ENCODE results near the gene TTC7B.

TTC7B gene

DNA sequence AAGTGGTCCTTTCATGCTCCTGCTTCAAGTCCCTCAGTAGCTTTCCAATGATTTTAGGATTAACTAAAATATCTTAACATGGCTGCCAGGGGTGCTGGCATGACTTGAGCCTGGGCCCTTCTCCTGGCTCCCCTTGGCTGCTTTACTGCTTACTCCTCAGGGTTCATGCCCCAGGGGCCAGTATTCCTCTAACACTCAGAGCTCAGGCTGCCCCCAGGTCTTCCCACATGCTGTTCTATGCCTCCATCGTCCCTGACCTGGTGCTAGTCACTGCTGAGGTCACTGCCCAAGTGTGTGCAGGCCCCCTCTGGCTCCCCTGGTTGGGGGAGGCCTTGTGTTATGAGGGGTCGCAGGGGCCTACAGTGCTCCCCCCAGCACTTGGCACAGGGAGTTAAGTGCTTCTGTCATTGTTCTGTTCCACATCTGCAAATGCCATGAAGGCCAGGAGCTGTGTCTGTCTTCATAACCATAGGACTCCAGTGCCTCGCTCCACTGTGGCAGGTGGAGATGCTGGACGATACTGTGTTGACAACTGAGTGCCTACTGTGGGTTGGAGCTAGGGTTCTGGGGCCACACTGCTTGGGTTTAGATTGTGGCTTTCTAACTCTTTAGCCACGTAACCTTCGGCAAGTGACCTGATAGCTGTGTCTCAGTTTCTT lies 228.8 kb downstream of the TTC7B start:
- no peak for FAIRE-seq

DNA sequence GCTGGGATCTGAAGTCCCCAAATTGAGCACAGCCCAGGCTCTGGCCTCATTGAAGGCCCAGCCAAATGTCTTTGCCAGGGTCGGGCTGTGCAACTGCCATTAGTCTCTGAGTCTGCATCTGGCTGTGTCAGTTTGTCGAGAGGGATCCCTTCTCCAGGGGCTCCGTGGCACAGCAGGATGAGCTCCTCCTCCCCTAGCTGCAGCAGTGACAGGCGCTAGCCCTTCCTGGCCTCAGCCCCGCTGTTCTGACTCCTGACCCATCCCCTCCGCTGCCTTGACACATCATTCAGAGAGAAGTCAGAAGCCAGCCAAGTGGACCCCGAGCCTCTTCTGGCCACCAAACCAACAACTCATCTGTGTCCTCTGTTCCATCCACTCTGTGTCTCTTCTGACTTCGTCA lies 231.1 kb downstream of the TTC7B start:
- no peak for FAIRE-seq

DNA sequence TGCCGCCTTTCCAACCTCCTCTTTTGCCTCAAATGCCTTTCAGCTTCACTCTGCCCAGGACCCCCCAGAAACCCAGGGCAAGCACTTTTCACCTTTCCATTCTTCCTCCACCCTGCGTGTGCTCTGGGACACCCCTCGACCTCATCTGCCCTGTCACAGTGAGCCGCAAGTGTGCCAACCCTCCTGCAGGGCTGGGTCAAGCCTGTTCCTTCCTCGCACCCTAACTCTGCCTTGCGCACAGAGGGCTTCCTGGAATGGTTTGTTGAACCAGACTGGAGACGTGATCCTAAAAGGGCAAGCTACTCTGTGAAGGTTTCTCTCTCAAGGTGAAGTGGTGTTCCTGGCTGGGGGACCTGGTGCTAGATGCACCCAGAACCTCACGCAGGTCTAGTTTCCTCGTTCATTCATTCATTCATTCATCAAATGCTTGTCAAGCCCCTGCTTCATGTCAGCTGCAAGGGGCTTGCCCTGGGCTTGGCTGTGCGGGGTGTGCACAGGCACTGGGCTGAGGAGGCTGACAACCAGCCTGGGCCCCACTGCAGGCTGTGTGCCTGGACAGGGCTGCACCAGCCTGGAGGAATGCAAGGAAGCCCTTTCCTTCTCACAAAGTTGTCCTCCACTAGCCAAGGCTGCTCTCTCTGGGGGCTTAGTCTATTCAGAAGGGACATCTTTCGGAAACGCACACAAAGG lies 232.2 kb downstream of the TTC7B start:
- no peak for FAIRE-seq

DNA sequence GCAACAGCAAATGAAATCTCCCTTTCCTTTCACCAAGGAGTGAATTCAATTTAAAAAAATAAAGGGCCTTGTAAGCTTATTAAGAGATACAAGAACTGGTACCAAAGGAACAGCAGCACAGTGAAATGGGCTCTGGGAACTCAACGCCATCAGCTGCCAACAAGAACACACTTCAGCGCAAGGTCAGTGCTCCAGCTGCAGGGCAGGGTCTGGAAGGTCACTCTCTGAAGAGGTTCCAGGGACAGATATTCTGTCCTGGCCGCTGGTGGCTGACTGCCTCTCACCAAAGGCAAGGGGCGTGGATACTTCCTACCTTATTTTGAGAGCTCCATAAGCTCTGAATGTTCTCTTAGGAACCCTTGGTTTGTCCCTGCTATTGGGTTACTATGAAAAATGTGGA lies 232.8 kb downstream of the TTC7B start:
- FAIRE-seq = no peak

DNA sequence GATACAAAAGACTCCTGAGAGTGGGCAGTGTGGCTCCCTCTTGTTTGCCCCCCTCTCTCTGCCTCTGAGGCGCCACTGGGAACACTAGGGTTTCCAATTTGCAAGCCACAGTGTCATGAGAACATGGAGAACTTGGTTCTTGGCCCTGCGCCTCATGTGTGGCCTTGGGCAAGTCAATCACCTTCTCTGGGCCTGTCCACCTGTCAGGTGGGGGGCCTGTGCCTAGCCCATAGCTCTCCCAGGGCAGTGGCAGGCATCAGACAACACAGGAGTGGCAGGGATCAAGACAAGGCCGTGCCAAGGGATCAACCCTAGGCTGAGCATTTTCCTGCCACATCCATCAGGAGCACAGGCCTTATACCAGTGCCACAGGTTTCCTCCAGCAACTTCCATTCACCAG lies 234.1 kb downstream of the TTC7B start:
- no peak for FAIRE-seq

DNA sequence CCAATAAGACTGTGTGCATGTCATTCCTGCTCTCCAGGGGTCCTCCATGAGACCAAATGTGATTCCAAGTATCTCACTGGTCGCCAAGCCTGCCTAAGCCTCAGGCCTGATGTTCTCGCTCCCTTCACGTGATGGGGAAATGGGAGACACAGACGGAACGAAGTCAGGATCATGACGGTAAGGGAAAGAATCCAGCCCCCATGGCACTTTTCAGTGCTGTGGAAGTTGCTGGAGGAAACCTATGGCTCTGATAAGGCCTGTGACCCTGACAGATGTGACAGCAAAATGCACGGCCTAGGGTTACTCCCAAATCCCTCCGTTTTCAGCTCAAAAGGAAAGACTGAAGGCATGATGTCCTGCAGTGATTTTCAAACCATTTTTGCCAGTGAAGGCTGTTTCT lies 234.5 kb downstream of the TTC7B start:
- FAIRE-seq = no peak

DNA sequence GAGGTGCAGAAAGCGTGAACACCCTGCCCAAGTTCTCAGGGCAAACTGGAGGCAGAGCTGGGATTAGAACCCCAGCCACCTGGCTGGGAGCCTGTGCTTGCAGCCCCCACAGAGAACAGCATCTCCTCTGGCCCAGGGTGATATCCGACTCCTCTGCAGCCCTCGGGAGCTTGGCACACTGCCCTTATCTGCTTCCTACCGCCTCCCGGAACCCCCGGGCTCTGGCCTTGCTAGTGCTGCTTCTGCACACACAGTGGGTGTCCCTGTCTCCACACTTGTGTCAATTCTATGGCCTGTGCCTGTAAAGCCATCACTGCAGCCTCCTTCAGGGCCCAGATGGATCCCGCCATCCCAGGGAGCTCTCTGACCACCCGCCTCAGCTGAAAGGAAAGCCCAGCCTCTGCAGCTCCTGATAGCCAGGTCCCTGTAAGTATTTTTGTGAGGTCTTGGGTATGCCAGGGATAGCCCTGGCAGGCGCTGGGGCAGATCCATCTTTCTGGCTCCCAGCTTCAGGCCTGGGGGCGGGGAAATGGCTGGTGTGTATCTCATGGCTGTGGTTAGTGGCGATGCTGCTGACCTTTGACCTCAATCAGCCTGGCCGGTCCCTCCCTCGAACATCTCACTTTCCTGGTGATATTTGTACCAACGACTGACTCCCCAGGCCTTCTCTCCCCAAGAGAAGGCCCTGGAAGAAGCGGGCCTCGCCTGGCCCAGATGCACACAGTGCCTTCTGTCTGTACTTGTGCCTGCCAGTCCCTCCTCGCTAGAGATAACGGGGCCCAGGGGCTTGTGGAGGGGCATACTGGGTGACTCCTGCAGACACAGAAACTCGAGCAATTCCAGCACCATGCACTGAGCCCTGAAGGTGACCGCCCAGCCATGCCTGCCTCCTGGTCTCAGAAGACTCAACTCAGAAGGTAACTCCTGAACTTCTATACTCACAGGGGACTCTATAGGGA lies 235.6 kb downstream of the TTC7B start:
- no peak for FAIRE-seq

DNA sequence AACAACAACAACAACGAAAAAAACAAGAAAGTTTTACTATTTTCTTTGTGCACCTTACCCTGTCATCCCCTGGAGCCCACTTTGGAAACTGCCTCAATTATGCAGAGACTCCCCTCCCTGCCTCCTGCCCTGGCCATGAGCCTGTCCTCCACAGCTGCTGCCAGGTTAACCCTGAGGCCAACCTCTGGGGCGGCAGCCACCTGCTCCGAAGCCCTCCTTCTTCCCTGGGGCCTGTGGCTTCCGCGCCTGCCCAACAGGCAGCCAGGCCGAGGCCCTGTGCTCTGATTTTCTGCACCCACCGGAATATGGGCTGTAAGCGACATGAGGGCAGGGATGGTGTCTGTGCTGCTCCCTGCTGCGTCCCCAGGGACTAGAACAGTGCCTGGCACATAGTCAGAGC lies 236.4 kb downstream of the TTC7B start:
- FAIRE-seq = no peak

DNA sequence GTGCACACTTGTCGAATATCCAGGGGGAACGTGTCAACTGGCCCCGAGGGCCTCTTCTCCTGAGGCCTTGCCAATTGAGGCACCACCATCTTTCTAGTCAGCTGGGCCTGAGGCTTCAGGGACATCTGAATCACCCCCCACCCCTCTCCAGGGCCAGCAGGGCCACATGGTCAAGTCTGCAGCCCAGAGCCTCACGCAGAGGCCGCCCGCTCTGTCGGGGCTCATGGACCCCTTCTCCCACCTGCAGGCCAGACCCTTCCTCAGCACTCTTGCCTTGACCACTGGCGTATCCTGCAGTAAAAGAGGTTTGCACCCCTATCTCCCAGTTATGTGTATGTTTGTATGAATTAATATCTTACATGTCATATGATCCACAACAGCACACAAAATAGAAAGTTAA lies 237.1 kb downstream of the TTC7B start:
- FAIRE-seq = no peak

DNA sequence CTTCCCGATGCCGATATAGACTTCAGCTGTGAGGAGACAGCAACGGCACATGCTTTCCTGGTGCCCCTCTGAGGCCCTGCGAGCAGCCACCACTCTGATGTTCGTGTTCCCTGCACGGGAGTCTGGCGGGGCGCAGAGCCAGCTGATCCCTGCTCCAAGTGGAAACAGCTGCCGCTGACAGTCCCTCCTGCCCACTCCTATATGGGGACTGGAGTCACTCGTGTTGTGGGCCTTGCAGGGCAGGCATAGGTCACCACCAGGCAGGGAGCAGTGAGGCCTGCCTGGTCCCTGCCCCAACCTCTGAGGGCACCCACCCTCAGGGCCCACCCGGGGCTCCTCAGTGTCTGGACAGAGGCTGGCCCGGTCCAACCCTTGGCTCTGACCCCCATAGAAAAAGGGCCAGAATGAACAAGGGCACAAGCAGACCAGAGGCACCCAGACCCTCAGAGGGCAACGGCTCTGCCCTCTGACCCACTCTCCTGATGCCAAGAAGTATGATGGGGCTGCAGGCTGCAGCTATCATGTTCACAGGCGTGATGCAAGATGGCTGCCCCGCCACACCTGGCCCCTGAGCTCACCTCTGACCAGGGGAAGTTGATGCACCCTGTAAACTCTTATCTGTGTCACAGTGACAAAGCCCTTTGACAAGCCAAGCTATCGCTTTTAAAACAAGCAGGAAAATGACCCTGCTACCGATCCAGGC lies 237.8 kb downstream of the TTC7B start:
- no peak for FAIRE-seq

DNA sequence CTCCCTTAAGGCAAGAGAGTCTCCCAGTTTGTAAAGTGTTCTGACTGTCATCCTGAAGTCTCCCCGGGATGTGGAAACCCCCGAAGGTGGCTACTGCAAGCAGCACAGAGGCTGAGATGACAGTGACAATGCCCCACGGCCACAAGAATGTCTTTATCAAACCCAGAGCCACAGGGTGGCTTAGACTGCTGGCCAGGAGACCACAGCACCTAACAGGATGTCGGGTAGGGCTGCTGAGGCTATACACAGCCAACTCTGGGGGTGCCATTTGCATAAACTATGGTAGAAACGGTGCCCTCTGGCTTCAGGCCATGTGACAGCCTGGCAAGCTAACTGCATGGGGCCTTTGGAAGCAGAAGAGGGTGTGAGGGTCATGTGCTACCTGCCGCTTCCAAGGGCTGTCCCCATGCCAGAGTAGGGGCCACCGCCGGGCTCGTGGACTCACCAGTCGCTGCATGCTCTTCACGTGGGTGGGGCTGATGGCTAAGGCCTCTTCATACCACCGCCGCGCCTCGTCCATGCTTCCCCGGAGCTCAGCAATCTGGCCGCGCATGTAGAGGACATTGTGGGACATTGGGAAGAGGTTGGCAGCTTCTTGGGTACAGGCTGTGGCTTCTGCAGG lies 238.5 kb downstream of the TTC7B start:
- FAIRE-seq = no peak

DNA sequence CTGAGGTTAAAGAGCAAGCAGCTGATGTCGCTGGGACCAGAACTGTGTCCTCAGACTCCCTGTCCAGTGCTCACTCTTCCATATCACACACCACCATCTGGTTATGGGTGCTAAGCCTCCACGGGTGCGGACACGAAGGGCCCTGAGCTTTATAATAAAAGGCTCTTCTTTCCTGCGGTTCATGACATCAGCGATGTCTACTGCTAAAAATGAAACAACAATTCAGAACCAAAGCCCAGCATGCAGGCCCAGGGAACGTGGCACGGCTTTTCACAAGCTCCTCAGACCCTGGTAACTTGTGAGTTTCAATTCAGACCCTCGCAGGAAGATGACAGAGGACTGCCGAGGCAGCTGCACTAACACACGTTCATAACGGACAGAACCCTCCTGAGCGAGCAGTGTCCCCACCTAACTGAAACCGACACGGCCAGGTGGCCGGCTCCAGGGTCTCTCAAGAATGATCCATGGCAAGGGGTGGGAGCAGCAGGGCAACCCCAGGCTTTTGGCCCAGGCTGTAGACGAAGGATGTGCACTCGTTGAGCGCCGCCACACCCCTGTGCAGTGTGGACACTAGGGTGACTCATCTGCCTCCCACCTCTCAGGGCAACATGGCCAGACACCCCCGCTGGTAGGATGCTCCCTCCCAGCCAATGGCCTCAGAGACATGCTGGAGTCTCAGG lies 239.1 kb downstream of the TTC7B start:
- no peak for FAIRE-seq

DNA sequence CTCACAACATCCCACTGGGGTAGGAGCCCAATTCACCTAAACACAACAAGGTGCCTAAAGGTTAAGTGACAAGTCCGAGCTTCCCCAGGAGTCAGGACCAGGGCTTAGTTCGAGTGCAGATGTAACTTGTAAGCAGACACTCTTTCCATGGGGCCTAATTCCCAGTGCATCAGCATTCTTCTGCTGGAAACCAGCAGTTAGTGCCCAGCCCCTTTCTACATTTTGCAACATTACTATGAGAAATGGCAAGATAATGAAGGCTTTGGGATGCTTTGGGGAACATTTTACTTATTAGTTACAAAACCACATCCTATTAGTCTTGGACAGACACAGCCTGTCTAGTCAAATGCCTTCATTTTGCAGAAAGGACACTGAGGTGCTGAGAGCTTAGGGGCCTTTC lies 239.6 kb downstream of the TTC7B start:
- no peak for FAIRE-seq

DNA sequence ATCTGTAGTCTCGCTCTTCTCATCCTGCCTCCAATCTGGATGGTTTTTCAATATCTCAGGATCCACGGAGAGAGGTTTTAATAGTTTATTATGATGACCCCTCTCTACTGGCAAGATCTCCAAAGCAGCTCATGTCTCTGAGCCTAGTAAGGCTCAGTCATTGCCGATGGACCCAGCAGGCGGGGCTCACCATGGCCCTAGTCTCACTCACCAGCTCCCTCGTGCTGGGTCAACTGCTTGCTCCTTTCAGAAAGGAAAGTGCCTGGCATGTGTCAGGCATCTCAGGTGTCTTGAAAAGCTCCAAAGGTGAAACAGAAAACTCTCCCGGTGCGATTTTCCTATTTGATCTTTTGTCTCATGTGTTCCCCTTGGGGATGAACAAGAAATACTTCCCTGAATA lies 240.4 kb downstream of the TTC7B start:
- FAIRE-seq = no peak

DNA sequence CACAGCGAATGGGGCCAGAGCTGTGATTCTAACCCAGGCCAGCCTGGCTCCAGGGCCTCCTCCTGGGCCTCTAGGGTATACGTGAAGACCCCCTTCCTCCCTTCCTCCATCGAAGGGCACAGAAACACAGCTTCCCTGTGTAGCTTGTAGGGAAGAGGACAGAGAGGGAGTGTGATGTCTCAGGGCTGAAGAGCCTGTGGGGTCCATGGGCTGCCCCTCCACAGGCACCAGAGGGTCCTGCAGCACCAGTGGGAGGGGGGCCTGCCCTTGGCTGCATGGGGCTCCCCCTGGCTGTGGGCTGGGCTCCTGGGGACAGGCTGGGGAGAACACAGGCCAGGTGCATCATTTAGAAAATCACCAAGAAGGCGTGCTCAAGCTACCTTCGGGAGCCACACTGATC lies 240.9 kb downstream of the TTC7B start:
- no peak for FAIRE-seq

DNA sequence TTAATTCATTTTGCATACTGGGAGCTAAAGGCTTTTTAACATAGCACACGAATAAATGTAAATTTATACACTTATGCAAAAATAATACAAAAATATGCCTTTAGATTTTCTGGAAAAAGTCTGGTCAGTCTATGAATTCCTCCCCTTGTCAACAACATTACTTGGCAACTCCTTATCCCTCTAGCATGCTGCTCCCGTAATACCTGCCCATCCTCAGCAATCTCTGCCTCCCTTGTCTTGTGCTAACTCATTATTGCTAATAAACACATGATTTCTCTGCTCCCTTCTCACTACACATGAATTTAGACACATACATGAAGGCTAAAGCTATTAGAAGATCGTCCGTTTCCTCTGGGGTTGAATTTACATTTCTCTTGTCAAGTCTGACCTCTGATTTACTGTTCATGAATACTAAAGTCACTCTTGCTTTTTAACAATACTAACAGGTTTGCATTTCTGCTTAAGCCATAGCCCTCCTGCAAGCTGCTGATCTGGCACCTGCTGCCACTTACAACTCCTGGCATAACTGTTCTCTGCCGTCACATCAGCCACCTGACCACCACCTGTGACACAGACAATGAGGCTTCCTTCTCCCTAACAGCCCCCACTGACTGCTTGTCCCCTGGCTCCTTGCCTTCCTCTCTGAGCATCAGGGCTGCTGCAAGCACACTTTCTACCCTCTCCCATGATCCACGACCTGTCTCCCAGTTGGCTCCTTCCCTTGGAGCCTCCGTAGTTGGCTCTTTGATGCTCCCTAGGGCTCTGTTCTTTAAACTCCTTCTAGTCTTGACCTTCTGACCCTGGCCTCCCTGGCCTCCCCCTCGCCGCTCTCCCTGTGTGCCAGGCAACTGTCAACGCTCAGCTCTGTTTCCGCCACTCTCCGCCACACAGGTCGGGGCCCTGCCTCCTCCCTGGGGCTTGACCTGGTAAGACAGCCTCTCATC lies 241.8 kb downstream of the TTC7B start:
- no peak for FAIRE-seq

DNA sequence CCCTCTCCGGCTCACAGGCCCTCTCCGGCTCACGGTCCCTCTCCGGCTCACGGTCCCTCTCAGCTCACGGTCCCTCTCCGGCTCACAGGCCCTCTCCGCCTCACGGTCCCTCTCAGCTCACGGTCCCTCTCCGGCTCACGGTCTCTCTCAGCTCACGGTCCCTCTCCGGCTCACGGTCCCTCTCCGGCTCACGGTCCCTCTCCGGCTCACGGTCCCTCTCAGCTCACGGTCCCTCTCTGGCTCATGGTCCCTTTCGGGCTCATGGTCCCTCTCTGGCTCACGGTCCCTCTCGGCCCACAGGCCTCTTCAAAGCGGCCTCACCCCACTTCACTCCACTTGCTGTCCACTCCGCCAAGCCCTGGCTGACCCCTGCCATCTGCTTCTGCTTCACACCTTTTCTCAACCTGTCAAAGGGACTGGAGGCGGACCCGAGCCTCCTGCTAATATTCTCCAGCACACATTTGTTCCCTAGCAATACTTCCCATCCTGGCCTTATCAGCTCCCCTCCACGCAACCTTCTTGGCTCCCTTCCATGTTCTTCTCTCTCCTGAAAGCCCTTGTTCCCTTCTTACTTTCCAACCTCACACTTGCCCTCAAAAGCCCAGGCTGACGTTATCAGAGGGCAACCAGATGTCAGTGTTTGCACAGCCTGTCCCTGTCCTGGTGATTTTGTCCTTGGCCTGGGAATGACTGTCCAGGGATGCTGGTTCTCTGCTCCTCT lies 242.7 kb downstream of the TTC7B start:
- FAIRE-seq = no peak

DNA sequence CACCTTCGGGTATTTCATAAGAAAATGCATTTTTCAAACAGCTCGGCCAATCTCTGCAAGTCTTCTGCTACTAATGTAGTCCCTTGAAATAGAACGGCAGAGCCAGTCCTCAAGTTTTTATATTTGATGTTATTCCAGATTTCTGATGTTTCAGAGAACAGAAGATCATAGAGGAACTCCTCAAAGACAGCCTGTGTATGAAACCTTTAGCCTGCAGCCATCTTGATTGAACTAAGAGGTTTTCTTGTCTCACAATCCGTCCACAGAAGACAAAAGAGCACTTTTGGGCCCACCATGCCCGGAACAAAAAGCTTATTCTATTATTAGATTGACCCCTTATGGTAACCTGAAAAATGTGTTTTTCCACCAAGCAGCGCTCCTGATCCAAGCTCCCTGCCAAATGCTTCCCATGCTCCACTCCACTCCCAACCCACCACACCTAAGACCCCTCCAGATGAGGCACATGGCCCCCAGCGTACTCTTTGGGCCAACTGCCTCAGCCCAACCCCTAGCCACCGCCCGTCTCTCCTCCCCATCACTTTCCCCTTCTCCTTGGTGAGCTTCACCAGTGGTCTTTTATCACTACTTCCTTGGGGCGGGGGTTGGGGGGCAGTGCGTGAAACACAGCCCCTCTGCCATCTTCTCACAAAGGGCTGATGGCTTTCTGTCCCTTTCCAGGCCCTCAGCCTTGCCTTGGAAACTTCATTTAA lies 243.6 kb downstream of the TTC7B start:
- FAIRE-seq = no peak

Data from colon (tissue), 2 donors.